ENCODE results near the gene GAREM1.

The GAREM1 gene

DNA sequence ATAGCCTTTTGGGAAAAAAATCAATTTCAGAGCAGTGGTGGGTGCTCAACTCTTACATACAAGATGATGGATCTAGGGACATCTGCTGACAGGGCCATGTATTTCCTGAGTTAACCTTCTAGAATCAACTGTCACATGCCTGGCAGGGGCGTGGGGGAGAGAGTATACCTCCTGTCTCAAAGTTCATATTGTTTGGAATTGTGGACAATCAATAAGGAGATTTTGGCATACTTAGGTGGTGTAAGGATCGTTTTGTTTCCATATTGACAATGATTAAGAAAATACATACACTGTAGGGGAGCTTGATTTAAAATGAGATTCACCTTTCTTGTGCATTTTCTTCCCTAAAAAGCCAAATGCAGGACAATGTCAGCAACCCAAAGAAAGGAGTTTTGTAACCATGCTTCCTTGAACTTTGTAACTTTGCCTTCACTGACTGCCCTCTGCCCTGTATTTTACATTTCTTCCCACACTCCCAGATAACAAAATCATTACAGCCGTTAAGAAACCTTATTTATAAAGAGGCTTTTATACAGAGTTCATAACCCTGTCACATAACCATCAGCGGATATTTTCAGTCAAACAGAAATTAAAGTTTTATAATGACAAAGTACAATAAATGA is 192.4 kb downstream of the GAREM1 start:
- Histone ChIP-seq H3K79me2 (ENCODE audit: low read length) (no peaks in the 10 kb centered on the region), H4K20me1 (ENCODE audit: insufficient read depth, low read length) (no peaks in the 10 kb centered on the region), H3K4me3 (ENCODE audit: low read length) (no peak overlapping the region), H3K4me1 (ENCODE audit: low read length) (no peaks in the 10 kb centered on the region), H3K27ac (ENCODE audit: low read length) (no peak overlapping the region), H3K4me2 (ENCODE audit: low read length) (no peak overlapping the region), H3K9me3 (ENCODE audit: insufficient read depth, low read length) (no peaks in the 10 kb centered on the region), H3K36me3 (replicated peaks; ENCODE audit: low read depth, low read length) (no peaks in the 10 kb centered on the region), H3K27me3 (ENCODE audit: low read depth, low read length) (no peaks in the 10 kb centered on the region), H2AFZ (ENCODE audit: low read depth, low read length) (no peak overlapping the region), H3K9ac (ENCODE audit: low read length) (no peak overlapping the region)
- TF ChIP-seq EZH2phosphoT487 (IDR thresholded peaks at IDR 0.05; ENCODE audit: low read depth) = no peak
- TF ChIP-seq, protein P1, sequence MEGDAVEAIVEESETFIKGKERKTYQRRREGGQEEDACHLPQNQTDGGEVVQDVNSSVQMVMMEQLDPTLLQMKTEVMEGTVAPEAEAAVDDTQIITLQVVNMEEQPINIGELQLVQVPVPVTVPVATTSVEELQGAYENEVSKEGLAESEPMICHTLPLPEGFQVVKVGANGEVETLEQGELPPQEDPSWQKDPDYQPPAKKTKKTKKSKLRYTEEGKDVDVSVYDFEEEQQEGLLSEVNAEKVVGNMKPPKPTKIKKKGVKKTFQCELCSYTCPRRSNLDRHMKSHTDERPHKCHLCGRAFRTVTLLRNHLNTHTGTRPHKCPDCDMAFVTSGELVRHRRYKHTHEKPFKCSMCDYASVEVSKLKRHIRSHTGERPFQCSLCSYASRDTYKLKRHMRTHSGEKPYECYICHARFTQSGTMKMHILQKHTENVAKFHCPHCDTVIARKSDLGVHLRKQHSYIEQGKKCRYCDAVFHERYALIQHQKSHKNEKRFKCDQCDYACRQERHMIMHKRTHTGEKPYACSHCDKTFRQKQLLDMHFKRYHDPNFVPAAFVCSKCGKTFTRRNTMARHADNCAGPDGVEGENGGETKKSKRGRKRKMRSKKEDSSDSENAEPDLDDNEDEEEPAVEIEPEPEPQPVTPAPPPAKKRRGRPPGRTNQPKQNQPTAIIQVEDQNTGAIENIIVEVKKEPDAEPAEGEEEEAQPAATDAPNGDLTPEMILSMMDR (IDR thresholded peaks at IDR 0.05; ENCODE audit: low read depth, low read length) = no peak

DNA sequence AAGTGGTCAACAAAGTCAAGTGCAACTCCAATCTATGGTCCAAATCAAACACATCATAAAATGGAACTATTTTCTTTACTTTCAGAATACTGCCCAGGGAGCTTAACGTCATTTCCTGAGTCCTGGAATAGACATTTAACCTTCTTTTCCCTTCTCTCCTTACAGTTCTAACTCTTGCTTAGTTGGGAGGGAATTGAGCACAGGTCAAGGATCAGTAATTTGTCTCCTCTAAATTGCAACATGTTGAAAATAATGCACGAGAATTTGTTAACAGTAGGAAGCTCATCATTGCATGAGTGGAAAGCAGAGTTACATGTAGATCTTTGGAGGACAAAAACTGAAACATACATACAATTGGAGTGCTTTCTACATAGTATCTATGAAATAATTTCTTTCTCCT is 193.1 kb downstream of the GAREM1 start:
- H3K27ac ChIP-seq (ENCODE audit: low read length) = no peak overlapping the region

DNA sequence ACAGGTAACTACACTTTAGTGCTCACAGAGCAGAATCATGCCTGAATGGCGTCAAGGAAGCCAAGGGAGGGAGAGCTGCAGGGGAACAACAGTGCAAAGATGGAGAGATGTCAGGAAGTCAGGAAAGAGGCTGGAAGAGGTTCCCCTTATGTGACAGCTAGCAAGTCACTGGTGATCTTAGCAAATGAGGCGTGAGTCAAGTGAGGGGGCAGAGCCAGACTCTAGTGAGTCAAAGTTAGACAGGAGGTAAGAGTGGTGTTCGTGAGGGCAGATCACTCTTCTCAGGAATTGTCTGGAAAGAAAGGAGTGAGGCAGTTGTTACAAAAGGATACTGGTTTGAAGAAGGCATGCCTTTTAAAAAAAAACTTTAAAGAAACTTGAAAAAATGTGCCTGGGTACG is 193.8 kb downstream of the GAREM1 start:
- Histone ChIP-seq H3K9ac (ENCODE audit: low read length) (no peak overlapping the region), H4K20me1 (ENCODE audit: insufficient read depth, low read length) (no peaks in the 10 kb centered on the region), H3K27me3 (ENCODE audit: low read depth, low read length) (no peaks in the 10 kb centered on the region), H3K4me2 (ENCODE audit: low read length) (no peak overlapping the region), H3K9me3 (ENCODE audit: insufficient read depth, low read length) (no peaks in the 10 kb centered on the region), H2AFZ (ENCODE audit: low read depth, low read length) (no peak overlapping the region), H3K79me2 (ENCODE audit: low read length) (no peaks in the 10 kb centered on the region), H3K36me3 (replicated peaks; ENCODE audit: low read depth, low read length) (no peaks in the 10 kb centered on the region), H3K27ac (ENCODE audit: low read length) (no peak overlapping the region), H3K4me1 (ENCODE audit: low read length) (no peaks in the 10 kb centered on the region), H3K4me3 (ENCODE audit: low read length) (no peak overlapping the region)
- TF ChIP-seq, protein P1 (IDR thresholded peaks at IDR 0.05; ENCODE audit: low read depth, low read length) = no peak
- no peak for TF ChIP-seq EZH2phosphoT487 (IDR thresholded peaks at IDR 0.05; ENCODE audit: low read depth)

More for the DNA sequence above, 193.1 kb downstream of the GAREM1 start:
- Histone ChIP-seq H3K4me1 (ENCODE audit: low read length) (no peaks in the 10 kb centered on the region), H3K4me2 (ENCODE audit: low read length) (no peak overlapping the region), H3K9me3 (ENCODE audit: insufficient read depth, low read length) (no peaks in the 10 kb centered on the region), H2AFZ (ENCODE audit: low read depth, low read length) (no peak overlapping the region), H3K79me2 (ENCODE audit: low read length) (no peaks in the 10 kb centered on the region), H3K27me3 (ENCODE audit: low read depth, low read length) (no peaks in the 10 kb centered on the region), H3K4me3 (ENCODE audit: low read length) (no peak overlapping the region), H4K20me1 (ENCODE audit: insufficient read depth, low read length) (no peaks in the 10 kb centered on the region), H3K36me3 (replicated peaks; ENCODE audit: low read depth, low read length) (no peaks in the 10 kb centered on the region), H3K9ac (ENCODE audit: low read length) (no peak overlapping the region)
- TF ChIP-seq, protein P1 (IDR thresholded peaks at IDR 0.05; ENCODE audit: low read depth, low read length) = no peak

DNA sequence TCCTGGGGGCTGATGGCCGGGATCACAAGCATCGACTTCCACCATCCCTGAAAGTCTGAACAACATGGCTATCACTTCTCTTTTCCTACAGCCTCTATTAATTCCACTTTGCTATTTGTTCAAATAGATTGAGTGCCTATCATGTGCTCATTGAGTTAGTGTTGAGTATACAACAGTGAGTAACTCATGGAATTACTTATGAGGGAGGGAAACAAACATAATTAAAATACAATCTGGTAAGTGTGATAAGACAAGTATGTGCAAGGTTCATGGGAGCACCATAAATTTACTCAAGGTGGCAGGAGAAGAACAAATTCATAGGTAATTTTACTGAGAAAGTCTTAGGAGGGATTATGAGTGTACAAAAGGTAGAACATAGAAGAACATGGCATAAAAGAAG is 194.4 kb downstream of the GAREM1 start:
- Histone ChIP-seq H3K27ac (ENCODE audit: low read length) (no peak overlapping the region), H3K36me3 (replicated peaks; ENCODE audit: low read depth, low read length) (no peaks in the 10 kb centered on the region), H3K4me1 (ENCODE audit: low read length) (peaks cover 2% of the 10 kb centered on the region; the same call in 1 of the 2 replicates), H3K9me3 (ENCODE audit: insufficient read depth, low read length) (no peaks in the 10 kb centered on the region), H4K20me1 (ENCODE audit: insufficient read depth, low read length) (no peaks in the 10 kb centered on the region), H3K4me2 (ENCODE audit: low read length) (no peak overlapping the region), H2AFZ (ENCODE audit: low read depth, low read length) (no peak overlapping the region), H3K9ac (ENCODE audit: low read length) (no peak overlapping the region), H3K79me2 (ENCODE audit: low read length) (no peaks in the 10 kb centered on the region), H3K4me3 (ENCODE audit: low read length) (no peak overlapping the region), H3K27me3 (ENCODE audit: low read depth, low read length) (no peaks in the 10 kb centered on the region)
- TF ChIP-seq, protein P1 (IDR thresholded peaks at IDR 0.05; ENCODE audit: low read depth, low read length) = no peak
- TF ChIP-seq EZH2phosphoT487 (IDR thresholded peaks at IDR 0.05; ENCODE audit: low read depth) = no peak
